Upper lobe of left lung (tissue), 4 donors: ENCODE measurements around the gene TPSB2.
"Not testable (repeated sequence)": the region's sequence is repeated elsewhere in the genome, so short reads cannot be mapped to it uniquely, and the experiment has no call there.

Experiments
- CTCF ChIP-seq, 6 experiments: fragments of 450-650 bp in 4 of 6; fragments of 200-600 bp in 2 of 6; sonication (generic) in 2 of 6; IDR thresholded peaks; one replicate each; pipeline ENCODE4 v1.5.1; 2016 to 2019; ENCODE audit warnings: antibody characterized with exemption in 6 of 6
- POLR2A ChIP-seq, 4 donors: fragments of 450-650 bp; IDR thresholded peaks; one replicate each; pipeline ENCODE4 v1.5.1; 2016 to 2017; ENCODE audit warnings: antibody characterized with exemption in 4 of 4, mild to moderate bottlenecking in 2 of 4
- POLR2AphosphoS5 ChIP-seq, 2 donors: sonication (generic); formaldehyde crosslinking; IDR thresholded peaks; one replicate each; pipeline ENCODE4 v1.5.1; 2017; ENCODE audit warnings: antibody characterized with exemption in 2 of 2

- not testable (repeated sequence) for TF ChIP-seq CTCF, POLR2A, POLR2AphosphoS5 (IDR thresholded peaks at IDR 0.05)
Measured at GRCh38 chr16:1236659-1237058, 6.7 kb upstream of the TPSB2 start.
